Mesendoderm (in vitro differentiated cells): ENCODE data around the gene TRIM71.

Experiments
- DNase-seq: peaks from one replicate; pipeline ENCODE4 v3.0.0; 2013
- H2AK5ac ChIP-seq: 2 replicates; pipeline ENCODE4 v1.6.1; 2013; ENCODE audit warnings: low read length, inconsistent platforms
- H2BK120ac ChIP-seq: 2 replicates; pipeline ENCODE4 v1.6.1; 2013; ENCODE audit warnings: low read depth, mild to moderate bottlenecking, low read length, moderate library complexity, mixed read lengths
- H2BK15ac ChIP-seq: replicated peaks from 2 replicates; pipeline ENCODE4 v1.6.1; 2013; ENCODE audit warnings: low read depth, mild to moderate bottlenecking, moderate library complexity
- H2BK5ac ChIP-seq: 2 replicates; pipeline ENCODE4 v1.6.1; 2013; ENCODE audit warnings: low read length, inconsistent platforms
- H3K18ac ChIP-seq: 2 replicates; pipeline ENCODE4 v1.6.1; 2013; ENCODE audit warnings: mild to moderate bottlenecking, low read length, mixed read lengths
- H3K23ac ChIP-seq: one replicate; pipeline ENCODE4 v1.6.1; 2013; ENCODE audit warnings: low read length
- H3K27ac ChIP-seq: 2 replicates; pipeline ENCODE4 v1.5.1; 2013; ENCODE audit warnings: low read depth, mild to moderate bottlenecking, inconsistent platforms, low read length, moderate library complexity
- H3K27me3 ChIP-seq: 2 replicates; pipeline ENCODE4 v1.6.1; 2013; ENCODE audit warnings: low read length, control low read depth, mild to moderate bottlenecking, inconsistent platforms; ENCODE audit not compliant: insufficient read depth, poor library complexity
- H3K36me3 ChIP-seq: 2 replicates; pipeline ENCODE4 v1.6.1; 2013; ENCODE audit warnings: low read length, inconsistent platforms; ENCODE audit not compliant: control insufficient read depth, insufficient read depth
- H3K4ac ChIP-seq: one replicate; pipeline ENCODE4 v1.6.1; 2013; ENCODE audit warnings: low read depth, mild to moderate bottlenecking, low read length, moderate library complexity
- H3K4me1 ChIP-seq: 2 replicates; pipeline ENCODE4 v1.6.1; 2013; ENCODE audit warnings: low read depth, low read length, inconsistent platforms; ENCODE audit not compliant: control insufficient read depth
- H3K4me2 ChIP-seq: 2 replicates; pipeline ENCODE4 v1.6.1; 2013; ENCODE audit warnings: low read length
- H3K4me3 ChIP-seq: 2 replicates; pipeline ENCODE4 v1.5.1; 2013; ENCODE audit warnings: mild to moderate bottlenecking, low read length
- H3K56ac ChIP-seq: one replicate; pipeline ENCODE4 v1.6.1; 2013; ENCODE audit warnings: low read length
- H3K79me1 ChIP-seq: 2 replicates; pipeline ENCODE4 v1.6.1; 2013; ENCODE audit warnings: low read length, inconsistent platforms
- H3K79me2 ChIP-seq: 2 replicates; pipeline ENCODE4 v1.6.1; 2013; ENCODE audit warnings: mild to moderate bottlenecking, low read length; ENCODE audit not compliant: control insufficient read depth, insufficient read depth
- H3K9ac ChIP-seq: 2 replicates; pipeline ENCODE4 v1.6.1; 2013; ENCODE audit warnings: low read length, inconsistent platforms
- H4K5ac ChIP-seq: one replicate; pipeline ENCODE4 v1.6.1; 2013; ENCODE audit warnings: low read length
- H4K8ac ChIP-seq: one replicate; pipeline ENCODE4 v1.6.1; 2013; ENCODE audit warnings: low read depth, mild to moderate bottlenecking, control low read depth, low read length, moderate library complexity
- WGBS: extraction: QIAGEN DNeasy Blood & Tissue Kit; methylation state at CpG from one replicate; pipeline ENCODE4 v1.1.7; 2013; ENCODE audit warnings: low lambda C conversion rate, missing lambda C conversion rate; ENCODE audit not compliant: insufficient coverage; ENCODE audit errors: extremely low coverage; 5-methylcytosine and 5-hydroxymethylcytosine counted together

Gene TRIM71

GRCh38 chr3:32882603-32883025 is 64.8 kb downstream of the TRIM71 start:
- peaks cover 74% of the 10 kb centered on the region for H3K79me2 ChIP-seq
- no peak overlapping the region for H2BK5ac ChIP-seq
- no peak overlapping the region for H3K27ac ChIP-seq
- no peak overlapping the region for H4K8ac ChIP-seq
- no peak overlapping the region for H3K4me2 ChIP-seq
- H2BK15ac ChIP-seq, result no peak overlapping the region
- H2BK120ac ChIP-seq, result no peak overlapping the region
- peaks cover 45% of the 10 kb centered on the region for H3K79me1 ChIP-seq
- peaks cover 22% of the 10 kb centered on the region for H3K36me3 ChIP-seq
- no peak overlapping the region for H3K9ac ChIP-seq
- no CpG with 5 or more reads among the region's 6 CpGs for WGBS
- DNase-seq, result no peak
- H3K27me3 ChIP-seq, result no peaks in the 10 kb centered on the region
- H3K4me1 ChIP-seq, result no peaks in the 10 kb centered on the region
- no peak overlapping the region for H3K4ac ChIP-seq
- H3K18ac ChIP-seq, result no peak overlapping the region
- no peak overlapping the region for H3K56ac ChIP-seq
- no peak overlapping the region for H4K5ac ChIP-seq
- no peak overlapping the region for H3K23ac ChIP-seq
- no peak overlapping the region for H3K4me3 ChIP-seq
- no peak overlapping the region for H2AK5ac ChIP-seq

DNA sequence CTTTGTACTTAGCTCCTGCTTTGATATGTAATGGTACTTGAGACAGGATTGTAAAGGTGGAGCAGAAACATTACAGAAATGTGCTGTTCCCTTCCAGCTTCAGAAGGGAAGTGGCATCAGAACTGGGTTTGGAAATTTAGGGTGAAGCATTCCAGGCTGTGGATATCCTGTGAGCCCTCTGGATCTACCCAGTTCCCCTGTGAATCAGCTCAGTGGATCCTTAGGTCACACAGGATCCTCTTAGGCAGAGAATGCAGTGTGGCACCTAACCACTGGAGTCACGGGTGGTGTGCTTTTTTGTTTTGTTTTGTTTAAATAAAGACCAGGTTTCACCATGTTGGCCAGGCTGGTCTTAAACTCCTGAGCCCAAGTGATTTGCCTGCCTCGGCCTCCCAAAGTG is 66.0 kb downstream of the TRIM71 start:
- H3K79me1 ChIP-seq, result peaks cover 44% of the 10 kb centered on the region
- no peak overlapping the region for H4K8ac ChIP-seq
- no peak overlapping the region for H2BK15ac ChIP-seq
- H3K4me2 ChIP-seq, result no peak overlapping the region
- no peak overlapping the region for H4K5ac ChIP-seq
- no peak overlapping the region for H3K27ac ChIP-seq
- H3K9ac ChIP-seq, result no peak overlapping the region
- H3K56ac ChIP-seq, result peak overlapping the region; percentile 19
- no peak for DNase-seq
- no peaks in the 10 kb centered on the region for H3K4me1 ChIP-seq
- no peak overlapping the region for H3K18ac ChIP-seq
- peaks cover 69% of the 10 kb centered on the region for H3K79me2 ChIP-seq
- H2BK5ac ChIP-seq, result no peak overlapping the region
- no CpG with 5 or more reads among the region's 2 CpGs for WGBS
- no peak overlapping the region for H3K4me3 ChIP-seq
- H3K27me3 ChIP-seq, result no peaks in the 10 kb centered on the region
- no peak overlapping the region for H3K4ac ChIP-seq
- H3K23ac ChIP-seq, result no peak overlapping the region
- H2BK120ac ChIP-seq, result no peak overlapping the region
- peaks cover 23% of the 10 kb centered on the region for H3K36me3 ChIP-seq
- H2AK5ac ChIP-seq, result no peak overlapping the region

GRCh38 chr3:32884591-32884990 is 66.8 kb downstream of the TRIM71 start:
- no peak overlapping the region for H3K23ac ChIP-seq
- no peak overlapping the region for H3K9ac ChIP-seq
- H4K8ac ChIP-seq, result no peak overlapping the region
- H2BK5ac ChIP-seq, result no peak overlapping the region
- no peak overlapping the region for H3K4ac ChIP-seq
- peaks cover 65% of the 10 kb centered on the region for H3K79me2 ChIP-seq
- H3K27me3 ChIP-seq, result no peaks in the 10 kb centered on the region
- WGBS, result no CpG with 5 or more reads among the region's 2 CpGs
- no peak overlapping the region for H3K4me2 ChIP-seq
- no peak overlapping the region for H3K18ac ChIP-seq
- H2BK15ac ChIP-seq, result no peak overlapping the region
- H3K4me3 ChIP-seq, result no peak overlapping the region
- H3K56ac ChIP-seq, result peak overlapping the region; percentile 7
- H3K79me1 ChIP-seq, result peaks cover 42% of the 10 kb centered on the region
- no peak overlapping the region for H3K27ac ChIP-seq
- no peaks in the 10 kb centered on the region for H3K4me1 ChIP-seq
- no peak overlapping the region for H2AK5ac ChIP-seq
- H2BK120ac ChIP-seq, result no peak overlapping the region
- DNase-seq, result no peak
- peaks cover 23% of the 10 kb centered on the region for H3K36me3 ChIP-seq
- no peak overlapping the region for H4K5ac ChIP-seq

- H3K4ac ChIP-seq, result no peak overlapping the region
- no peak overlapping the region for H3K18ac ChIP-seq
- H2BK120ac ChIP-seq, result no peak overlapping the region
- no peak overlapping the region for H4K5ac ChIP-seq
- WGBS, result no CpG with 5 or more reads among the region's 11 CpGs
- H3K56ac ChIP-seq, result no peak overlapping the region
- H3K79me2 ChIP-seq, result peaks cover 62% of the 10 kb centered on the region
- no peak overlapping the region for H3K4me2 ChIP-seq
- peaks cover 44% of the 10 kb centered on the region for H3K79me1 ChIP-seq
- no peak overlapping the region for H3K23ac ChIP-seq
- H2BK5ac ChIP-seq, result no peak overlapping the region
- H2BK15ac ChIP-seq, result no peak overlapping the region
- no peaks in the 10 kb centered on the region for H3K27me3 ChIP-seq
- H3K4me3 ChIP-seq, result no peak overlapping the region
- H3K27ac ChIP-seq, result no peak overlapping the region
- H2AK5ac ChIP-seq, result no peak overlapping the region
- no peak for DNase-seq
- H3K9ac ChIP-seq, result no peak overlapping the region
- peaks cover 24% of the 10 kb centered on the region for H3K36me3 ChIP-seq
- no peaks in the 10 kb centered on the region for H3K4me1 ChIP-seq
- H4K8ac ChIP-seq, result no peak overlapping the region
These were observed 67.6 kb downstream of the TRIM71 start for GRCh38 chr3:32885283-32885901.

DNA sequence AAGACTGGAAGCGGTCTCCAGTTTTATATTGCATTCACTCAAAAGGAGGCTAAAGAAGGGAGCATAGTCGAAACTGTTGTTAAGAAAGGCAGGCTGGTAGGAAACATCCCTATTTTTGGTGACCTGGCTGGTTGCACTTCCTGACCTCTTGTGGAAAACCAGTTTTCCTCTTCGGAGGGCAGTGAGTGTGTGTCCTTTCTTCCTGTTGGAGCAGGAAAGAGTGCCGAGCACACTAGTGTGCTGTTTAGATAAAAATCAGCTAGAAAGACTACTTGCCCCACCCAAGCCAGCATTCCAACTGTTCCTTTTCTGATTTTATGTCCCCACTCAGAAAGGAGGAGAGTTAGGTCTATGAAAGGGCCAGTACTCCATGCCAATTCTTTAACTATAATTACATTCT is 68.5 kb downstream of the TRIM71 start:
- Histone ChIP-seq H3K79me2 (peaks cover 64% of the 10 kb centered on the region), H3K27me3 (no peaks in the 10 kb centered on the region), H4K5ac (no peak overlapping the region), H3K9ac (no peak overlapping the region), H3K4me2 (no peak overlapping the region), H3K18ac (no peak overlapping the region), H3K27ac (no peak overlapping the region), H3K79me1 (peaks cover 44% of the 10 kb centered on the region), H3K4me1 (no peaks in the 10 kb centered on the region), H2BK5ac (no peak overlapping the region), H3K56ac (no peak overlapping the region), H4K8ac (no peak overlapping the region), H3K4me3 (no peak overlapping the region), H2BK120ac (no peak overlapping the region), H3K36me3 (peaks cover 29% of the 10 kb centered on the region), H2BK15ac (no peak overlapping the region), H2AK5ac (no peak overlapping the region), H3K23ac (no peak overlapping the region), H3K4ac (no peak overlapping the region)
- WGBS, result no CpG with 5 or more reads among the region's 4 CpGs
- DNase-seq, result no peak

- no peaks in the 10 kb centered on the region for H3K4me1 ChIP-seq
- no CpG with 5 or more reads among the region's 3 CpGs for WGBS
- no peak overlapping the region for H3K4me2 ChIP-seq
- H4K5ac ChIP-seq, result no peak overlapping the region
- no peak overlapping the region for H3K18ac ChIP-seq
- no peak overlapping the region for H2BK120ac ChIP-seq
- no peak for DNase-seq
- peaks cover 42% of the 10 kb centered on the region for H3K79me1 ChIP-seq
- H3K27ac ChIP-seq, result no peak overlapping the region
- H3K4ac ChIP-seq, result no peak overlapping the region
- no peak overlapping the region for H2AK5ac ChIP-seq
- H3K27me3 ChIP-seq, result no peaks in the 10 kb centered on the region
- H2BK5ac ChIP-seq, result no peak overlapping the region
- no peak overlapping the region for H3K9ac ChIP-seq
- peaks cover 63% of the 10 kb centered on the region for H3K79me2 ChIP-seq
- H3K36me3 ChIP-seq, result peaks cover 33% of the 10 kb centered on the region
- no peak overlapping the region for H3K4me3 ChIP-seq
- H3K56ac ChIP-seq, result no peak overlapping the region
- no peak overlapping the region for H2BK15ac ChIP-seq
- H3K23ac ChIP-seq, result no peak overlapping the region
- no peak overlapping the region for H4K8ac ChIP-seq
These were observed 69.1 kb downstream of the TRIM71 start for GRCh38 chr3:32886911-32887310.
